H1 (cell line): ENCODE results near the gene CRYBB1. TPM values are rescaled to one million over a fixed set of nuclear protein-coding genes. Genes with fewer than 3 reads are reported as not detected.

Source experiments
- CTCF ChIA-PET: fragments of 300-600 bp; sonication (Branson Sonifier 250); formaldehyde crosslinking; loops from one replicate; lab custom pipeline; 2021; ENCODE audit not compliant: partially characterized antibody; lab: Charles Lee
- POLR2A ChIA-PET: fragments of 300-600 bp; sonication (Branson Sonifier 250); formaldehyde crosslinking; loops from one replicate; lab custom pipeline; 2021; ENCODE audit warnings: inconsistent platforms; ENCODE audit not compliant: partially characterized antibody; lab: Charles Lee
- DNase-seq, 2 experiments: peaks; one replicate each; pipeline versions ENCODE4 v3.0.0 to v3.0.0-alpha.2; 2010 to 2022; ENCODE audit warnings: low spot score in 2 of 2, low read depth in 1 of 2, mixed read lengths in 1 of 2
- FAIRE-seq: peaks from 2 replicates; lab custom pipeline; 2011; peaks lifted over from hg19 to GRCh38; lab: Jason Lieb, UNC
- H2AFZ ChIP-seq: 2 replicates; pipeline ENCODE4 v1.8.1; 2012; ENCODE audit warnings: low read length, inconsistent platforms
- H2AK5ac ChIP-seq: 2 replicates; pipeline ENCODE4 v1.6.1; 2013; ENCODE audit warnings: low read depth, low read length
- H2BK120ac ChIP-seq: replicated peaks from 2 replicates; pipeline ENCODE3; 2013; ENCODE audit warnings: low read depth, low read length, inconsistent platforms
- H2BK12ac ChIP-seq: 2 replicates; pipeline ENCODE4 v1.6.1; 2013; ENCODE audit warnings: low read depth, low read length
- H2BK15ac ChIP-seq: 2 replicates; pipeline ENCODE4 v1.6.1; 2013; ENCODE audit warnings: low read length
- H2BK20ac ChIP-seq: 2 replicates; pipeline ENCODE4 v1.6.1; 2013; ENCODE audit warnings: low read length
- H2BK5ac ChIP-seq: 2 replicates; pipeline ENCODE4 v1.6.1; 2013; ENCODE audit warnings: low read depth, low read length
- H3K14ac ChIP-seq: 2 replicates; pipeline ENCODE4 v1.6.1; 2013; ENCODE audit warnings: inconsistent platforms; ENCODE audit not compliant: insufficient read length
- H3K18ac ChIP-seq: 2 replicates; pipeline ENCODE4 v1.6.1; 2013; ENCODE audit warnings: low read length; ENCODE audit errors: extremely low read depth
- H3K23ac ChIP-seq: 2 replicates; pipeline ENCODE4 v1.6.1; 2013; ENCODE audit warnings: inconsistent platforms; ENCODE audit not compliant: insufficient read length
- H3K23me2 ChIP-seq: 2 replicates; pipeline ENCODE4 v1.6.1; 2013; ENCODE audit warnings: low read depth, low read length
- H3K27ac ChIP-seq: 2 replicates; pipeline ENCODE4 v1.6.1; 2011; ENCODE audit warnings: low read depth, low read length, inconsistent platforms
- H3K27me3 ChIP-seq, 4 experiments: replicated peaks in 1 of 4; 1 replicate in 1 of 4; 2 replicates in 3 of 4; pipeline versions ENCODE4 v1.6.1 to v1.8.1; 2011 to 2013; ENCODE audit warnings: low read length in 3 of 4, mild to moderate bottlenecking in 3 of 4, inconsistent platforms in 2 of 4, mixed read lengths in 2 of 4, moderate library complexity in 1 of 4; ENCODE audit not compliant: control insufficient read depth in 3 of 4, insufficient read depth in 3 of 4; ENCODE audit errors: extremely low read depth in 1 of 4
- H3K36me3 ChIP-seq, 4 experiments: 2 replicates each; pipeline versions ENCODE4 v1.6.1 to v1.8.1; 2011 to 2013; ENCODE audit warnings: mild to moderate bottlenecking in 4 of 4, low read length in 3 of 4, moderate library complexity in 2 of 4, control low read depth in 1 of 4, inconsistent platforms in 1 of 4; ENCODE audit not compliant: insufficient read depth in 4 of 4, control insufficient read depth in 2 of 4
- H3K4ac ChIP-seq: replicated peaks from 2 replicates; pipeline ENCODE3; 2013; ENCODE audit warnings: low read length, low read depth, mixed read lengths, inconsistent platforms; ENCODE audit not compliant: insufficient read length
- H3K4me1 ChIP-seq, 4 experiments: replicated peaks in 1 of 4; 1 replicate in 1 of 4; 2 replicates in 3 of 4; pipeline versions ENCODE4 v1.6.1 to v1.8.1; 2011 to 2013; ENCODE audit warnings: low read length in 3 of 4, inconsistent platforms in 2 of 4, mixed read lengths in 1 of 4; ENCODE audit not compliant: insufficient read depth in 4 of 4, control insufficient read depth in 3 of 4
- H3K4me2 ChIP-seq, 2 experiments: 2 replicates each; pipeline versions ENCODE4 v1.6.1 to v1.8.1; 2011 to 2013; ENCODE audit warnings: low read depth in 2 of 2, low read length in 2 of 2, control low read depth in 1 of 2, inconsistent platforms in 1 of 2, mild to moderate bottlenecking in 1 of 2; ENCODE audit not compliant: insufficient read depth in 1 of 2
- H3K4me3 ChIP-seq, 4 experiments: fragments of 200-600, 300-600 bp in 1 of 4; sonication (generic), shearing (Covaris generic), sonication (Bioruptor Twin) in 1 of 4; 2 replicates each; pipeline versions ENCODE4 v1.5.1 to v1.8.1; 2011 to 2016; ENCODE audit warnings: low read length in 4 of 4, low read depth in 3 of 4, control low read depth in 2 of 4, inconsistent platforms in 2 of 4, mild to moderate bottlenecking in 2 of 4, mixed read lengths in 1 of 4, moderate library complexity in 1 of 4; ENCODE audit not compliant: insufficient read depth in 2 of 4; ENCODE audit errors: extremely low read depth in 1 of 4
- H3K56ac ChIP-seq: replicated peaks from 2 replicates; pipeline ENCODE3; 2013; ENCODE audit warnings: low read depth, mild to moderate bottlenecking, mixed read lengths, low read length, inconsistent platforms; ENCODE audit not compliant: insufficient read length
- H3K79me1 ChIP-seq: 2 replicates; pipeline ENCODE4 v1.6.1; 2013; ENCODE audit warnings: low read depth, low read length, control low read depth
- H3K79me2 ChIP-seq, 2 experiments: 2 replicates each; pipeline versions ENCODE4 v1.6.1 to v1.8.1; 2012 to 2013; ENCODE audit warnings: low read length in 2 of 2, mild to moderate bottlenecking in 2 of 2, inconsistent platforms in 1 of 2; ENCODE audit not compliant: insufficient read depth in 2 of 2, control insufficient read depth in 1 of 2
- H3K9ac ChIP-seq, 4 experiments: replicated peaks in 1 of 4; 1 replicate in 1 of 4; 2 replicates in 3 of 4; pipeline versions ENCODE4 v1.6.1 to v1.8.1; 2011 to 2013; ENCODE audit warnings: low read depth in 3 of 4, low read length in 3 of 4, control low read depth in 2 of 4, mild to moderate bottlenecking in 2 of 4, moderate library complexity in 2 of 4, inconsistent platforms in 1 of 4; ENCODE audit errors: extremely low read depth in 1 of 4
- H3K9me3 ChIP-seq, 2 experiments: 2 replicates each; pipeline versions ENCODE4 v1.6.1 to v1.8.1; 2012 to 2013; ENCODE audit warnings: mild to moderate bottlenecking in 2 of 2, moderate library complexity in 2 of 2, control low read depth in 1 of 2, inconsistent platforms in 1 of 2, low read depth in 1 of 2, low read length in 1 of 2, mixed read lengths in 1 of 2; ENCODE audit not compliant: insufficient read depth in 2 of 2
- H4K20me1 ChIP-seq, 2 experiments: replicated peaks in 1 of 2; 2 replicates each; pipeline versions ENCODE3 to v1.8.1; 2011 to 2013; ENCODE audit warnings: inconsistent platforms in 2 of 2, low read length in 2 of 2, mild to moderate bottlenecking in 1 of 2; ENCODE audit not compliant: insufficient read depth in 2 of 2, control insufficient read depth in 1 of 2
- H4K5ac ChIP-seq: 2 replicates; pipeline ENCODE4 v1.6.1; 2013; ENCODE audit warnings: low read length, low read depth, mixed read lengths, inconsistent platforms; ENCODE audit not compliant: insufficient read length
- H4K8ac ChIP-seq: 2 replicates; pipeline ENCODE4 v1.8.0; 2013; ENCODE audit warnings: mild to moderate bottlenecking, moderate library complexity, low read length, inconsistent platforms; ENCODE audit not compliant: insufficient read depth; ENCODE audit errors: extremely low read depth
- H4K91ac ChIP-seq: replicated peaks from 2 replicates; pipeline ENCODE3; 2013; ENCODE audit warnings: low read length, mixed read lengths, inconsistent platforms; ENCODE audit not compliant: insufficient read length
- BACH1 ChIP-seq: IDR thresholded peaks from 2 replicates; pipeline ENCODE4 v1.6.1; 2012; ENCODE audit warnings: low read length, improper control_type of control experiment
- CBX5 ChIP-seq: fragments of 300-800, 300-1000 bp; sonication (generic); IDR thresholded peaks from 2 replicates; pipeline ENCODE4 v1.7.1; 2016; ENCODE audit warnings: antibody characterized with exemption, low read length, low read depth
- CREB1 ChIP-seq: IDR thresholded peaks from 2 replicates; pipeline ENCODE4 v1.6.1; 2012; ENCODE audit warnings: inconsistent platforms
- HDAC2 ChIP-seq, 2 experiments: fragments of 300-600 bp in 1 of 2; sonication (generic) in 1 of 2; IDR thresholded peaks; 2 replicates each; pipeline ENCODE4 v1.6.1; 2011 to 2012; ENCODE audit warnings: low read depth in 2 of 2, low read length in 2 of 2, mild to moderate bottlenecking in 2 of 2, moderate library complexity in 2 of 2, borderline replicate concordance in 1 of 2, inconsistent platforms in 1 of 2
- NANOG ChIP-seq: IDR thresholded peaks from 2 replicates; pipeline ENCODE4 v1.6.1; 2011; ENCODE audit warnings: low read length, low read depth, mild to moderate bottlenecking, inconsistent platforms; ENCODE audit not compliant: insufficient read depth, poor library complexity, severe bottlenecking
- TAF1 ChIP-seq: IDR thresholded peaks from 2 replicates; pipeline ENCODE4 v1.6.1; 2011; ENCODE audit warnings: mild to moderate bottlenecking, low read depth, low read length
- WGBS, 2 experiments: shearing (Covaris generic) in 1 of 2; methylation state at CpG; one replicate each; pipeline versions ENCODE4 v1.1.6 to v1.1.7; 2013 to 2015; ENCODE audit warnings: low lambda C conversion rate in 2 of 2, mixed read lengths in 2 of 2, inconsistent platforms in 1 of 2, low coverage in 1 of 2, missing lambda C conversion rate in 1 of 2; ENCODE audit not compliant: insufficient replicate concordance in 2 of 2, insufficient coverage in 1 of 2, insufficient read length in 1 of 2; ENCODE audit errors: extremely low coverage in 1 of 2, missing lambda C conversion rate in 1 of 2; 5-methylcytosine and 5-hydroxymethylcytosine counted together
- polyA plus RNA-seq, 7 experiments: library from polyadenylated mRNA; depleted of rRNA in 3 of 7; stranded (reverse) in 5 of 7; unstranded in 2 of 7; fragments of >200 nt in 5 of 7; fragments of 200-250 nt in 2 of 7; gene quantifications; 1 replicate in 5 of 7; 2 replicates in 1 of 7; 4 replicates in 1 of 7; pipeline versions ENCODE4 v1.2.1 to v1.2.3, GENCODE V29; 2011 to 2013; ENCODE audit warnings: missing spikeins in 2 of 7, mixed read lengths in 2 of 7
- total RNA-seq: library from RNA; stranded (reverse); fragmentation: NEBNext Ultra II Directional; extraction: Animal tissue kit (Norgen Biotek cat#: 25700); gene quantifications from 2 replicates; pipeline ENCODE4 v1.2.1, GENCODE V29; 2021

Gene CRYBB1
- total and polyA plus RNA-seq, 2 of the 8 experiments (the other 6 are each of a cell fraction or from before 2014, with no cell fraction given): 1.7 to 6.0 TPM

DNA sequence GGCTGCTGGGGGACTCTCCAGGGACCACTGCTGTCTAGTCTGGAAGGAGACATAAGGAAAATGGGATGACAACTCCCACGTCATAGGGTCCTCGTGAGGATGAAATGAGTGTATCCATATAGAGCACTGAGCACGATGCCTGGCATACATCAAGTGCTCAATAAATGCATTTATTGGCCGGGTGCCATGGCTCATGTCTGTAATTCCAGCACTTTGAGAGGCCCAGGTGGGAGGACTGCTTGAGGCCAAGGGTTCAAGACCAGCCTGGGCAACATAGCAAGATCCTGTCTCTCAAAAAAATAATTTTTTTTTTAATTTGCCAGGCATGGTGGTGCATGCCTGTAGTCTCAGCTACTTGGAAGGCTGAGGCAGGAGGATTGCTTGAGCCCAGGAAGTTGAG lies 15.7 kb downstream of the CRYBB1 start:
- Histone ChIP-seq H4K20me1 (no peaks in the 10 kb centered on the region), H3K27me3 (peaks cover 0 to 1% (median 0%) of the 10 kb centered on the region in 4 experiments; a peak in 1 of 7 replicates), H3K56ac (no peak overlapping the region), H4K91ac (no peak overlapping the region), H3K23me2 (no peaks in the 10 kb centered on the region), H3K4me3 (no peak overlapping the region), H2BK20ac (no peak overlapping the region), H2BK12ac (no peak overlapping the region; the same call in 1 of the 2 replicates), H3K4ac (no peak overlapping the region), H3K9ac (no peak overlapping the region), H2BK15ac (no peak overlapping the region), H2BK120ac (no peak overlapping the region), H4K8ac (no peak overlapping the region), H3K9me3 (no peaks in the 10 kb centered on the region), H3K36me3 (no peaks in the 10 kb centered on the region), H4K5ac (no peak overlapping the region), H3K27ac (no peak overlapping the region), H3K79me2 (no peaks in the 10 kb centered on the region), H3K14ac (no peak overlapping the region), H2BK5ac (no peak overlapping the region), H3K79me1 (no peaks in the 10 kb centered on the region), H2AFZ (no peak overlapping the region), H3K18ac (no peak overlapping the region), H3K4me1 (no peaks in the 10 kb centered on the region; a peak in 1 of 7 replicates), H3K23ac (no peak overlapping the region), H2AK5ac (no peak overlapping the region), H3K4me2 (no peak overlapping the region)
- DNase-seq (no peak), FAIRE-seq (no peak)
- 87% methylated on average over 4 of the region's 4 CpGs; no CpG with 5 or more reads in 1 of the 2 experiments for WGBS, 2 experiments
- POLR2A ChIA-PET: interaction anchor here (1.4 kb wide), 1 partner anchor 17 kb away, joined by 3 read pairs; no protein-coding TSS in a partner anchor
- no peak for TF ChIP-seq CBX5
- no peak for TF ChIP-seq NANOG
- no peak for TF ChIP-seq BACH1
- TF ChIP-seq CREB1: no peak
- no peak for TF ChIP-seq HDAC2 (IDR thresholded peaks at IDR 0.05; ENCODE audit: borderline replicate concordance in 1 of 2, low read depth in 2 of 2, low read length in 2 of 2)
- TF ChIP-seq TAF1: no peak
- CTCF ChIA-PET: interaction anchor here (0.7 kb wide), 1 partner anchor 32 kb away, joined by 3 read pairs; no protein-coding TSS in a partner anchor
